Smooth muscle cell (in vitro differentiated cells): ENCODE results near the gene OTUB2. TPM values are rescaled to one million over a fixed set of nuclear protein-coding genes. Genes with fewer than 3 reads are reported as not detected.

ENCODE experiments used
- DNase-seq: peaks from one replicate; lab custom pipeline; 2025; ENCODE audit not compliant: unreplicated experiment; lab: John Stamatoyannopoulos, UW
- H2AFZ ChIP-seq: fragments of 200-600 bp; sonication (generic); 2 replicates; pipeline ENCODE4 v1.6.0; 2016; ENCODE audit warnings: antibody characterized with exemption, low read depth, mild to moderate bottlenecking
- H3F3A ChIP-seq: fragments of 200-600 bp; sonication (generic); 2 replicates; pipeline ENCODE4 v1.6.0; 2017; ENCODE audit warnings: antibody characterized with exemption, low read depth
- H3K27ac ChIP-seq: fragments of 200-600 bp; sonication (generic); 2 replicates; pipeline ENCODE4 v1.5.1; 2016; ENCODE audit warnings: low read depth, mild to moderate bottlenecking
- H3K27me3 ChIP-seq: fragments of 200-600 bp; sonication (generic); 2 replicates; pipeline ENCODE4 v1.6.1; 2016; ENCODE audit warnings: low read depth, mild to moderate bottlenecking
- H3K36me3 ChIP-seq: fragments of 200-600 bp; sonication (generic); 2 replicates; pipeline ENCODE4 v1.5.1; 2016; ENCODE audit warnings: low read depth
- H3K4me1 ChIP-seq: fragments of 200-600 bp; sonication (generic); 2 replicates; pipeline ENCODE4 v1.5.1; 2016; ENCODE audit warnings: low read depth
- H3K4me2 ChIP-seq: fragments of 200-600 bp; sonication (generic); 2 replicates; pipeline ENCODE4 v1.6.0; 2016; ENCODE audit warnings: mild to moderate bottlenecking
- H3K4me3 ChIP-seq: fragments of 200-600 bp; sonication (generic); 2 replicates; pipeline ENCODE4 v1.5.1; 2016; ENCODE audit warnings: mild to moderate bottlenecking
- H3K79me2 ChIP-seq: fragments of 200-600 bp; sonication (generic); 2 replicates; pipeline ENCODE4 v1.6.0; 2016; ENCODE audit warnings: low read depth, mild to moderate bottlenecking
- H3K9ac ChIP-seq: fragments of 200-600 bp; sonication (generic); 2 replicates; pipeline ENCODE4 v1.6.0; 2016; ENCODE audit warnings: low read depth
- H3K9me3 ChIP-seq: fragments of 200-600 bp; sonication (generic); replicated peaks from 2 replicates; pipeline ENCODE4 v1.5.1; 2016; ENCODE audit warnings: low read depth
- H4K20me1 ChIP-seq: fragments of 200-600 bp; sonication (generic); 2 replicates; pipeline ENCODE4 v1.6.0; 2016; ENCODE audit warnings: low read depth
- CTCF ChIP-seq: fragments of 200-600 bp; sonication (generic); IDR thresholded peaks from 2 replicates; pipeline ENCODE4 v1.5.1; 2017; ENCODE audit warnings: borderline replicate concordance, mild to moderate bottlenecking, antibody characterized with exemption; ENCODE audit not compliant: insufficient read depth, poor library complexity, severe bottlenecking
- WGBS: methylation state at CpG from one replicate; pipeline ENCODE4 v1.1.7; 2016; ENCODE audit warnings: low lambda C conversion rate; 5-methylcytosine and 5-hydroxymethylcytosine counted together
- polyA plus RNA-seq: library from polyadenylated mRNA; unstranded; fragments of >200 nt; fragmentation: Nextera tagmentation; extraction: Ambion mirVana; gene quantifications from 2 replicates; pipeline ENCODE4 v1.2.1, GENCODE V29; 2016
- total RNA-seq: library from RNA; depleted of rRNA; stranded (reverse); fragments of >200 nt; gene quantifications from 2 replicates; pipeline ENCODE4 v1.2.3, GENCODE V29; 2014

Gene OTUB2
- total and polyA plus RNA-seq, 2 experiments from 2014 or later: 4.0 to 5.1 TPM

- no peak overlapping the region for H3K4me3 ChIP-seq
- H3K9me3 ChIP-seq: no peaks in the 10 kb centered on the region
- no peaks in the 10 kb centered on the region for H3K36me3 ChIP-seq
- H3K9ac ChIP-seq: no peak overlapping the region
- no peak overlapping the region for H3K4me2 ChIP-seq
- no peaks in the 10 kb centered on the region for H4K20me1 ChIP-seq
- H3K4me1 ChIP-seq: peaks cover 17% of the 10 kb centered on the region
- 82% methylated on average over 11 of the region's 11 CpGs for WGBS
- H3K27ac ChIP-seq: no peak overlapping the region
- no peaks in the 10 kb centered on the region for H3K27me3 ChIP-seq
- no peaks in the 10 kb centered on the region for H3F3A ChIP-seq
- no peaks in the 10 kb centered on the region for H3K79me2 ChIP-seq
- no peak for DNase-seq
- no peak overlapping the region for H2AFZ ChIP-seq
- TF ChIP-seq CTCF: no peak
Observed at GRCh38 chr14:93977790-93978581, 48.2 kb upstream of the OTUB2 start.

GRCh38 chr14:93978735-93979134 lies 47.4 kb upstream of the OTUB2 start:
- Histone ChIP-seq H3K9ac (no peak overlapping the region), H3F3A (no peaks in the 10 kb centered on the region), H3K36me3 (no peaks in the 10 kb centered on the region), H4K20me1 (no peaks in the 10 kb centered on the region), H3K9me3 (no peaks in the 10 kb centered on the region), H2AFZ (no peak overlapping the region), H3K4me2 (no peak overlapping the region), H3K4me3 (no peak overlapping the region), H3K27ac (no peak overlapping the region), H3K79me2 (no peaks in the 10 kb centered on the region), H3K4me1 (peaks cover 14% of the 10 kb centered on the region), H3K27me3 (no peaks in the 10 kb centered on the region)
- no peak for TF ChIP-seq CTCF
- DNase-seq: no peak
- 83% methylated on average over 4 of the region's 4 CpGs for WGBS

- Histone ChIP-seq H3K4me1 (peaks cover 22% of the 10 kb centered on the region), H3K36me3 (no peaks in the 10 kb centered on the region), H4K20me1 (no peaks in the 10 kb centered on the region), H3K79me2 (no peaks in the 10 kb centered on the region), H3K9me3 (no peaks in the 10 kb centered on the region), H3F3A (no peaks in the 10 kb centered on the region), H3K27ac (no peak overlapping the region), H3K9ac (no peak overlapping the region), H3K4me3 (no peak overlapping the region), H3K27me3 (no peaks in the 10 kb centered on the region), H3K4me2 (no peak overlapping the region), H2AFZ (no peak overlapping the region)
- no peak for DNase-seq
- WGBS: 80% methylated on average over 11 of the region's 11 CpGs
- TF ChIP-seq CTCF: no peak
Observed at GRCh38 chr14:93980456-93981201, 45.5 kb upstream of the OTUB2 start.
